Activated T-helper 1 cell treated with anti-CD3 and anti-CD28 coated beads, Interleukin-2, amount 50 U/mL, for 16 hours (primary cell): Measurements from ENCODE around the gene CLDN20.
"Not testable (repeated sequence)": the region's sequence is repeated elsewhere in the genome, so short reads cannot be mapped to it uniquely, and the experiment has no call there.

ENCODE experiments used
- DNase-seq, 2 donors: peaks; one replicate each; pipeline ENCODE4 v3.0.0-alpha.2; 2020; ENCODE audit warnings: low read depth in 1 of 2, low spot score in 1 of 2

Gene CLDN20

GRCh38 chr6:155310596-155310995, 46.8 kb downstream of the CLDN20 start:
- no peak for DNase-seq

- no peak for DNase-seq
Observed at GRCh38 chr6:155311086-155311485, 47.3 kb downstream of the CLDN20 start.

- DNase-seq: no peak
Observed at GRCh38 chr6:155311583-155311982, 47.8 kb downstream of the CLDN20 start.

- DNase-seq: not testable (repeated sequence)
Observed at GRCh38 chr6:155312950-155313349, 49.1 kb downstream of the CLDN20 start.

GRCh38 chr6:155313602-155314091, 49.8 kb downstream of the CLDN20 start:
- no peak for DNase-seq

GRCh38 chr6:155314092-155314772, 50.4 kb downstream of the CLDN20 start, which contains the start of gene TFB1M:
Gene TFB1M, minus strand, starts transcription at chr6:155314484. Its CDS starts 56 bp downstream, at chr6:155314428.
- peak; percentile 92 to 98 for DNase-seq

- peak in 1 of 2 donors; percentile 17 for DNase-seq
Observed at GRCh38 chr6:155314773-155315515, 51.1 kb downstream of the CLDN20 start.

GRCh38 chr6:155315516-155315871, 51.7 kb downstream of the CLDN20 start:
- no peak for DNase-seq

GRCh38 chr6:155316419-155316818, 52.6 kb downstream of the CLDN20 start:
- DNase-seq: no peak

GRCh38 chr6:155317186-155317585, 53.4 kb downstream of the CLDN20 start:
- no peak for DNase-seq

- no peak for DNase-seq
Observed at GRCh38 chr6:155319902-155320301, 56.1 kb downstream of the CLDN20 start.

- DNase-seq: no peak
Observed at GRCh38 chr6:155324172-155324571, 60.4 kb downstream of the CLDN20 start.

GRCh38 chr6:155324993-155325392, 61.2 kb downstream of the CLDN20 start:
- no peak for DNase-seq

- no peak for DNase-seq
Observed at GRCh38 chr6:155325700-155326516, 62.1 kb downstream of the CLDN20 start.
